Tibial nerve (tissue), 4 donors: ENCODE results near the gene STAB2. TPM values are rescaled to one million over a fixed set of nuclear protein-coding genes. Genes with fewer than 3 reads are reported as not detected.

ENCODE experiments used
- DNase-seq, 2 donors: peaks; one replicate each; pipeline ENCODE4 v3.0.0-alpha.2; 2019; ENCODE audit warnings: low spot score in 2 of 2
- H3K27ac ChIP-seq, 4 donors: fragments of 200-600 bp; sonication (generic) in 3 of 4; one replicate each; pipeline ENCODE4 v1.5.1; 2017 to 2019; ENCODE audit warnings: mild to moderate bottlenecking in 1 of 4
- H3K27me3 ChIP-seq, 2 donors: fragments of 200-600 bp; sonication (generic) in 1 of 2; one replicate each; pipeline versions ENCODE4 v1.5.1 to v1.6.0; 2017 to 2019
- H3K36me3 ChIP-seq, 3 donors: fragments of 200-600 bp; sonication (generic); one replicate each; pipeline ENCODE4 v1.5.1; 2018 to 2019
- H3K4me1 ChIP-seq, 4 donors: fragments of 200-600 bp; sonication (generic) in 3 of 4; one replicate each; pipeline ENCODE4 v1.5.1; 2017 to 2019
- H3K4me3 ChIP-seq, 4 donors: fragments of 200-600 bp; sonication (generic) in 3 of 4; one replicate each; pipeline ENCODE4 v1.5.1; 2017 to 2019; ENCODE audit warnings: mild to moderate bottlenecking in 1 of 4, moderate library complexity in 1 of 4
- H3K9me3 ChIP-seq, 4 donors: fragments of 200-600 bp; sonication (generic) in 3 of 4; one replicate each; pipeline ENCODE4 v1.5.1; 2017 to 2019
- CTCF ChIP-seq, 5 experiments: fragments of 200-600 bp in 3 of 5; fragments of 450-650 bp in 2 of 5; sonication (generic) in 3 of 5; IDR thresholded peaks; one replicate each; pipeline ENCODE4 v1.5.1; 2016 to 2019; ENCODE audit warnings: antibody characterized with exemption in 5 of 5, mild to moderate bottlenecking in 3 of 5, moderate library complexity in 2 of 5
- EP300 ChIP-seq, 2 donors: sonication (generic); formaldehyde crosslinking; IDR thresholded peaks; one replicate each; pipeline ENCODE4 v1.6.1; 2017; ENCODE audit warnings: antibody characterized with exemption in 2 of 2, mild to moderate bottlenecking in 1 of 2
- POLR2A ChIP-seq, 2 donors: fragments of 450-650 bp; IDR thresholded peaks; one replicate each; pipeline ENCODE4 v1.6.1; 2017; ENCODE audit warnings: antibody characterized with exemption in 2 of 2, mild to moderate bottlenecking in 2 of 2, moderate library complexity in 2 of 2
- WGBS, 2 donors: methylation state at CpG; one replicate each; pipeline ENCODE4 v1.1.5; 2018; 5-methylcytosine and 5-hydroxymethylcytosine counted together
- total RNA-seq, 4 donors: library from RNA; depleted of rRNA; stranded (reverse); fragments of >200 nt; gene quantifications; one replicate each; pipeline ENCODE4 v1.1.0, GENCODE V29; 2016

Gene STAB2
- total RNA-seq, 4 donors from 2014 or later = 0.20 TPM; not detected in 3

DNA sequence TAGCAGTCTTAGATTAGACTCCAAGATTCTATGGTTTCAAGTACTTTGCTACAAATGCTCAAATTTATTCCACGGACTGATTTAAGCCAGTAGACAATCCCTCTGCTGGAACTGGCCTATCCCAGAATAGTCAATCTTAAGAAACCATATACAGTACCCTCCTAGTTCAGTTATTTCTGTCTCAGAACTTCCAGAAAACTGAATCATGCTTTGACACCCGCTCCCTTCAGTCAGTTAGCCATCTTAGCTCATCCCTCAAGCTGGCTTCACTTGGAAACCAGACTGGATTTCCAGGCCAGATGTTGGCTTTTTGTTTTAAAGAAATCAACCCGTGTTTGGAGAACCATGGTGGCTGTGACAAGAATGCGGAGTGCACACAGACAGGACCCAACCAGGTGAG lies 128.4 kb downstream of the STAB2 start:
- Histone ChIP-seq H3K4me3 (no peak overlapping the region), H3K4me1 (no peaks in the 10 kb centered on the region), H3K36me3 (no peaks in the 10 kb centered on the region), H3K9me3 (no peaks in the 10 kb centered on the region), H3K27me3 (no peaks in the 10 kb centered on the region), H3K27ac (no peak overlapping the region)
- no peak for DNase-seq
- TF ChIP-seq EP300 (IDR thresholded peaks at IDR 0.05) (no peak), CTCF (IDR thresholded peaks at IDR 0.05) (no peak), POLR2A (IDR thresholded peaks at IDR 0.05) (no peak)
- WGBS, 2 donors = 85 to 87% methylated on average over 4 of the region's 4 CpGs

GRCh38 chr12:103716517-103717196 lies 129.6 kb downstream of the STAB2 start:
- Histone ChIP-seq H3K27me3 (no peaks in the 10 kb centered on the region), H3K36me3 (no peaks in the 10 kb centered on the region), H3K27ac (no peak overlapping the region), H3K9me3 (no peaks in the 10 kb centered on the region), H3K4me1 (no peaks in the 10 kb centered on the region), H3K4me3 (no peak overlapping the region)
- no peak for TF ChIP-seq EP300 (IDR thresholded peaks at IDR 0.05)
- TF ChIP-seq POLR2A (IDR thresholded peaks at IDR 0.05) = no peak
- no peak for TF ChIP-seq CTCF (IDR thresholded peaks at IDR 0.05)
- WGBS, 2 donors = 91 to 93% methylated on average over 8 of the region's 8 CpGs
- no peak for DNase-seq

GRCh38 chr12:103725398-103725797 lies 138.3 kb downstream of the STAB2 start:
- H3K9me3 ChIP-seq = no peaks in the 10 kb centered on the region
- WGBS, 2 donors = 91 to 93% methylated on average over 8 of the region's 8 CpGs
- H3K36me3 ChIP-seq = no peaks in the 10 kb centered on the region
- H3K27ac ChIP-seq = no peak overlapping the region
- TF ChIP-seq POLR2A (IDR thresholded peaks at IDR 0.05) (no peak), CTCF (IDR thresholded peaks at IDR 0.05) (no peak), EP300 (IDR thresholded peaks at IDR 0.05) (no peak)
- DNase-seq = no peak
- no peak overlapping the region for H3K4me3 ChIP-seq
- H3K4me1 ChIP-seq = no peaks in the 10 kb centered on the region
- H3K27me3 ChIP-seq = no peaks in the 10 kb centered on the region

GRCh38 chr12:103727638-103728037 lies 140.6 kb downstream of the STAB2 start:
- no peaks in the 10 kb centered on the region for H3K4me1 ChIP-seq
- no peak for DNase-seq
- no peaks in the 10 kb centered on the region for H3K36me3 ChIP-seq
- 51 to 61% methylated on average over 3 of the region's 3 CpGs for WGBS, 2 donors
- TF ChIP-seq CTCF (IDR thresholded peaks at IDR 0.05) (no peak), EP300 (IDR thresholded peaks at IDR 0.05) (no peak), POLR2A (IDR thresholded peaks at IDR 0.05) (no peak)
- no peaks in the 10 kb centered on the region for H3K27me3 ChIP-seq
- H3K9me3 ChIP-seq = peaks cover 0 to 9% (median 0%) of the 10 kb centered on the region in 4 donors
- no peak overlapping the region for H3K27ac ChIP-seq
- H3K4me3 ChIP-seq = no peak overlapping the region

- DNase-seq = no peak
- H3K9me3 ChIP-seq = peaks cover 0 to 9% (median 0%) of the 10 kb centered on the region in 4 donors
- H3K27ac ChIP-seq = no peak overlapping the region
- no peak overlapping the region for H3K4me3 ChIP-seq
- 63 to 79% methylated on average over 4 of the region's 4 CpGs for WGBS, 2 donors
- no peaks in the 10 kb centered on the region for H3K4me1 ChIP-seq
- no peaks in the 10 kb centered on the region for H3K27me3 ChIP-seq
- no peaks in the 10 kb centered on the region for H3K36me3 ChIP-seq
- no peak for TF ChIP-seq CTCF (IDR thresholded peaks at IDR 0.05)
- no peak for TF ChIP-seq POLR2A (IDR thresholded peaks at IDR 0.05)
- no peak for TF ChIP-seq EP300 (IDR thresholded peaks at IDR 0.05)
Measured at GRCh38 chr12:103728323-103728722, 141.2 kb downstream of the STAB2 start.
